ENCODE data around the gene PCDHGC3.

DNA sequence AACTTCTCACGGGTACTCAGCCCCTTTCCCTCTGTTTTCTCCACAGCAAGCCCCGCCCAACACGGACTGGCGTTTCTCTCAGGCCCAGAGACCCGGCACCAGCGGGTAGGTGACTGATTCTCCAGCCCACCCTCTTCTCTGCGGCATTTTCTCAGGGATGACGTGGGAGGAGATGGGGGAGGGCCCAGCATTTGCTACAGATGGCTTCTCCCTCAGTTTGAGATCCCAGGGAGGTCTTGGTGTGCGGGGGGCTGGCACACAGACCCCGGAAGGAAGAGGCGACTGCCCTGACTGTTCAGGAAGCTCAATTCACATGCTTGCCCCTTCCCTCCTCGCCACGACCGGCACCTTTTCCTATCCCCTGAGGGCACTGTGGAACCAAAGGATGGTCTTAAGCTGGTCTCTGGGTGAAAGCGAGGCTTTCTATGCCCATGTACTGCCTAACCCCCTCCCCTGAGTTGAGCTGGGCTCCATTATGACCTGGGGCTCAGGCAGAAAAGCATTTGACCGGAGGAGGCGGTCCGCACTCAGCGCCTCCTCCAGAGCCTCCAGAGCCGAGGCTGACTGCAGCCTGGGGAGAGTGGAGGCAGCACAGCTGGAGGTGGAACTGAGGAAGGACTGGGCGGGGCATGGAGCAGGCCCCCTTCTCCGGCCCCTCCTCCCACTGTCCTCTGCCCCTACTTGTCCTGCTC, 19.1 kb downstream of the PCDHGC3 start:
- TF ChIP-seq CTCF (IDR thresholded peaks at IDR 0.05; ENCODE audit: low read depth, low read length) = no peak
- TF ChIP-seq, protein P1, sequence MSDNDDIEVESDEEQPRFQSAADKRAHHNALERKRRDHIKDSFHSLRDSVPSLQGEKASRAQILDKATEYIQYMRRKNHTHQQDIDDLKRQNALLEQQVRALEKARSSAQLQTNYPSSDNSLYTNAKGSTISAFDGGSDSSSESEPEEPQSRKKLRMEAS (IDR thresholded peaks at IDR 0.05; ENCODE audit: low read depth, low read length) = no peak
- TF ChIP-seq POLR2A (IDR thresholded peaks at IDR 0.05; ENCODE audit: extremely low read depth, insufficient read length) = no peak

Measured in NB4 (cell line).